ENCODE measurements around the gene MACROD2.

Gene MACROD2

GRCh38 chr20:15627501-15627903 lies 1632.2 kb downstream of the MACROD2 start:
- no peak overlapping the region for H3K27ac ChIP-seq (ENCODE audit: insufficient read depth, low read depth, low read length, poor library complexity, severe bottlenecking)
- no peaks in the 10 kb centered on the region for H3K36me3 ChIP-seq (ENCODE audit: control insufficient read depth, insufficient read depth, low read length)
- no peaks in the 10 kb centered on the region for H3K27me3 ChIP-seq (ENCODE audit: control insufficient read depth, insufficient read depth, low read length, poor library complexity, severe bottlenecking)
- no peak overlapping the region for H3K4me3 ChIP-seq (ENCODE audit: insufficient read depth, low read depth, low read length)
- H3K9me3 ChIP-seq (ENCODE audit: control insufficient read depth, low read length) = no peaks in the 10 kb centered on the region
- H3K4me1 ChIP-seq (ENCODE audit: control insufficient read depth, insufficient read depth, low read length) = no peaks in the 10 kb centered on the region

- Histone ChIP-seq H3K9me3 (ENCODE audit: control insufficient read depth, low read length) (no peaks in the 10 kb centered on the region), H3K4me3 (ENCODE audit: insufficient read depth, low read depth, low read length) (no peak overlapping the region), H3K27me3 (ENCODE audit: control insufficient read depth, insufficient read depth, low read length, poor library complexity, severe bottlenecking) (no peaks in the 10 kb centered on the region), H3K36me3 (ENCODE audit: control insufficient read depth, insufficient read depth, low read length) (no peaks in the 10 kb centered on the region), H3K4me1 (ENCODE audit: control insufficient read depth, insufficient read depth, low read length) (no peaks in the 10 kb centered on the region), H3K27ac (ENCODE audit: insufficient read depth, low read depth, low read length, poor library complexity, severe bottlenecking) (no peak overlapping the region)
- WGBS, 2 experiments = 95 to 97% methylated on average over 4 of the region's 4 CpGs
These were observed 1633.6 kb downstream of the MACROD2 start for GRCh38 chr20:15628851-15629353.

- H3K36me3 ChIP-seq (ENCODE audit: control insufficient read depth, insufficient read depth, low read length) = no peaks in the 10 kb centered on the region
- H3K27ac ChIP-seq (ENCODE audit: insufficient read depth, low read depth, low read length, poor library complexity, severe bottlenecking) = no peak overlapping the region
- H3K4me3 ChIP-seq (ENCODE audit: insufficient read depth, low read depth, low read length) = no peak overlapping the region
- no peaks in the 10 kb centered on the region for H3K4me1 ChIP-seq (ENCODE audit: control insufficient read depth, insufficient read depth, low read length)
- no peaks in the 10 kb centered on the region for H3K9me3 ChIP-seq (ENCODE audit: control insufficient read depth, low read length)
- no peaks in the 10 kb centered on the region for H3K27me3 ChIP-seq (ENCODE audit: control insufficient read depth, insufficient read depth, low read length, poor library complexity, severe bottlenecking)
- 83 to 84% methylated on average over 4 of the region's 4 CpGs for WGBS, 2 experiments
These were observed 1635.0 kb downstream of the MACROD2 start for GRCh38 chr20:15630360-15630759.

DNA sequence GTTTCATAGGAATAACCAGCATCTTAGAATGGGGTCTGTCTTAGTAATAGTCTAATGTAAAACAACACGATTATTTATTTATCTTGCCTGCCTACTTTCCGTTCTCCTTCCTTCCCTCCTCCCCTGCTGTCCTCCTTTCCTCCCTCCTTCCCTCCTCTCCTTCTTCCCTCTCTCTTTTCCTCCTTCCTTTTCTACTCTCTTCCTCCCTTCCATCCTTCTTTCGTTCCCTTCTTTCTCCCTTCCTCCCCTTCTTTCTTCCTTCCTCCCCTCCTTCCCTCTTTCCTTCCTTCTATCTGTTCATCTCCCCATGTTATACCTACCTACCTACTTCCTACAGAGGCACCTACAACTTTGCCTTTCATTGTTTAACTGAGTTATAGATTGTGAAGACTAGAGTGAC lies 1637.4 kb downstream of the MACROD2 start:
- 91 to 93% methylated on average over 3 of the region's 3 CpGs for WGBS, 2 experiments
- Histone ChIP-seq H3K4me1 (ENCODE audit: control insufficient read depth, insufficient read depth, low read length) (no peaks in the 10 kb centered on the region), H3K27me3 (ENCODE audit: control insufficient read depth, insufficient read depth, low read length, poor library complexity, severe bottlenecking) (no peaks in the 10 kb centered on the region), H3K27ac (ENCODE audit: insufficient read depth, low read depth, low read length, poor library complexity, severe bottlenecking) (no peak overlapping the region), H3K9me3 (ENCODE audit: control insufficient read depth, low read length) (no peaks in the 10 kb centered on the region), H3K4me3 (ENCODE audit: insufficient read depth, low read depth, low read length) (no peak overlapping the region), H3K36me3 (ENCODE audit: control insufficient read depth, insufficient read depth, low read length) (no peaks in the 10 kb centered on the region)

GRCh38 chr20:15634102-15634501 lies 1638.8 kb downstream of the MACROD2 start:
- H3K36me3 ChIP-seq (ENCODE audit: control insufficient read depth, insufficient read depth, low read length) = no peaks in the 10 kb centered on the region
- no peaks in the 10 kb centered on the region for H3K9me3 ChIP-seq (ENCODE audit: control insufficient read depth, low read length)
- H3K4me1 ChIP-seq (ENCODE audit: control insufficient read depth, insufficient read depth, low read length) = peaks cover 7% of the 10 kb centered on the region
- no peak overlapping the region for H3K27ac ChIP-seq (ENCODE audit: insufficient read depth, low read depth, low read length, poor library complexity, severe bottlenecking)
- H3K27me3 ChIP-seq (ENCODE audit: control insufficient read depth, insufficient read depth, low read length, poor library complexity, severe bottlenecking) = no peaks in the 10 kb centered on the region
- H3K4me3 ChIP-seq (ENCODE audit: insufficient read depth, low read depth, low read length) = no peak overlapping the region
- WGBS, 2 experiments = 97 to 100% methylated on average over 2 of the region's 2 CpGs

- Histone ChIP-seq H3K4me1 (ENCODE audit: control insufficient read depth, insufficient read depth, low read length) (peaks cover 7% of the 10 kb centered on the region), H3K27me3 (ENCODE audit: control insufficient read depth, insufficient read depth, low read length, poor library complexity, severe bottlenecking) (no peaks in the 10 kb centered on the region), H3K36me3 (ENCODE audit: control insufficient read depth, insufficient read depth, low read length) (no peaks in the 10 kb centered on the region), H3K4me3 (ENCODE audit: insufficient read depth, low read depth, low read length) (no peak overlapping the region), H3K9me3 (ENCODE audit: control insufficient read depth, low read length) (no peaks in the 10 kb centered on the region), H3K27ac (ENCODE audit: insufficient read depth, low read depth, low read length, poor library complexity, severe bottlenecking) (peak overlapping the region; percentile 58)
- WGBS, 2 experiments = 83 to 89% methylated on average over 5 of the region's 5 CpGs
These were observed 1642.2 kb downstream of the MACROD2 start for GRCh38 chr20:15637546-15637945.

- 31 to 55% methylated on average over 4 to 5 of the region's 5 CpGs for WGBS, 2 experiments
- Histone ChIP-seq H3K27ac (ENCODE audit: insufficient read depth, low read depth, low read length, poor library complexity, severe bottlenecking) (peak overlapping the region; percentile 58), H3K27me3 (ENCODE audit: control insufficient read depth, insufficient read depth, low read length, poor library complexity, severe bottlenecking) (no peaks in the 10 kb centered on the region), H3K9me3 (ENCODE audit: control insufficient read depth, low read length) (no peaks in the 10 kb centered on the region), H3K36me3 (ENCODE audit: control insufficient read depth, insufficient read depth, low read length) (no peaks in the 10 kb centered on the region), H3K4me1 (ENCODE audit: control insufficient read depth, insufficient read depth, low read length) (peaks cover 7% of the 10 kb centered on the region), H3K4me3 (ENCODE audit: insufficient read depth, low read depth, low read length) (no peak overlapping the region)
These were observed 1642.8 kb downstream of the MACROD2 start for GRCh38 chr20:15637950-15638754.

GRCh38 chr20:15638816-15639215 lies 1643.5 kb downstream of the MACROD2 start:
- Histone ChIP-seq H3K27ac (ENCODE audit: insufficient read depth, low read depth, low read length, poor library complexity, severe bottlenecking) (no peak overlapping the region), H3K36me3 (ENCODE audit: control insufficient read depth, insufficient read depth, low read length) (no peaks in the 10 kb centered on the region), H3K4me3 (ENCODE audit: insufficient read depth, low read depth, low read length) (no peak overlapping the region), H3K27me3 (ENCODE audit: control insufficient read depth, insufficient read depth, low read length, poor library complexity, severe bottlenecking) (no peaks in the 10 kb centered on the region), H3K9me3 (ENCODE audit: control insufficient read depth, low read length) (no peaks in the 10 kb centered on the region), H3K4me1 (ENCODE audit: control insufficient read depth, insufficient read depth, low read length) (peaks cover 7% of the 10 kb centered on the region)
- 80 to 84% methylated on average over 5 of the region's 5 CpGs for WGBS, 2 experiments

DNA sequence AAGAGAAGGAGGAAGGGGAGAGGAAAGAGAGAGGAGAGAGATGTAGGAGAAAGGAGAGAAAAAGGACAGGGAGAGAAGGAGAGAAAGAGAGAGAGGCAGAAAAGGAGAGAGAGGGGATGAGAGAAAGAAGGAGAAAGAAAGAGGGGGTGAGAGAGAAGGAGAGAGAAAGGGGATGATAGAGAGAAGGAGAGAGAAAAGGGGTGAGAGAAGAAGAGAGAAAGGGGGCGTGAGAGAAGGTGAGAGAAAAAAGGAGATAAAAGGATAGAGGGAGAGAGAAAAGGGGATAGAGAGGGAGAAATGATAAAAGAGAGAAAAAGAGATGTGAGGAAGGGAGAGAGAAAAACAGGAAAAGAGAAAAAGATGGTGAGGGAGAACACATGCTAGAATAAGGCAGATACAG lies 1644.5 kb downstream of the MACROD2 start:
- Histone ChIP-seq H3K4me1 (ENCODE audit: control insufficient read depth, insufficient read depth, low read length) (peaks cover 7% of the 10 kb centered on the region), H3K9me3 (ENCODE audit: control insufficient read depth, low read length) (no peaks in the 10 kb centered on the region), H3K27ac (ENCODE audit: insufficient read depth, low read depth, low read length, poor library complexity, severe bottlenecking) (no peak overlapping the region), H3K27me3 (ENCODE audit: control insufficient read depth, insufficient read depth, low read length, poor library complexity, severe bottlenecking) (no peaks in the 10 kb centered on the region), H3K36me3 (ENCODE audit: control insufficient read depth, insufficient read depth, low read length) (no peaks in the 10 kb centered on the region), H3K4me3 (ENCODE audit: insufficient read depth, low read depth, low read length) (no peak overlapping the region)
- WGBS, 2 experiments = 95 to 97% methylated on average over 1 of the region's 1 CpG

DNA sequence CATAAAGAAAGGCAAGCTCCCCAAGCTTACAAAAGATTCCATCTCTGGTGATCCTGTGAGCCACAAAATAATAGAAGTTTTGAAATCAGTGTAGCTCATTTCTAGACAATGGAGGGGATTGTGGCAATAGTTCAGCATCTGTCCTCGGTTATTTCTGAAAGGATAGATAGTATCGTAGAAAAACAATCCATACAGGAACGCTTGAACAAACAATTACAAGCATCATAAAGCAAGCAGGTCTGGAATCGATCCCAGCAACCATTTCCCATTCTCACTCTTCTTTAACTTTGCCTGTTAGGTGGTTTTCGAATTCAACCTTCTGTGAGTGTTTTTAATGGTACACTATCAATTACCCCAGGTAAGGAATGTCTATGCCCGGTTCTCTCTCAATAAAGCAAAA lies 1646.8 kb downstream of the MACROD2 start:
- 96 to 97% methylated on average over 5 of the region's 6 CpGs for WGBS, 2 experiments
- Histone ChIP-seq H3K4me1 (ENCODE audit: control insufficient read depth, insufficient read depth, low read length) (peaks cover 7% of the 10 kb centered on the region), H3K27me3 (ENCODE audit: control insufficient read depth, insufficient read depth, low read length, poor library complexity, severe bottlenecking) (no peaks in the 10 kb centered on the region), H3K4me3 (ENCODE audit: insufficient read depth, low read depth, low read length) (no peak overlapping the region), H3K27ac (ENCODE audit: insufficient read depth, low read depth, low read length, poor library complexity, severe bottlenecking) (no peak overlapping the region), H3K9me3 (ENCODE audit: control insufficient read depth, low read length) (no peaks in the 10 kb centered on the region), H3K36me3 (ENCODE audit: control insufficient read depth, insufficient read depth, low read length) (no peaks in the 10 kb centered on the region)
